Renal cortical epithelial cell (primary cell): ENCODE data around the gene SAMD13. TPM values are rescaled to one million over a fixed set of nuclear protein-coding genes. Genes with fewer than 3 reads are reported as not detected.
"Not testable (repeated sequence)": the region's sequence is repeated elsewhere in the genome, so short reads cannot be mapped to it uniquely, and the experiment has no call there.

Source experiments
- DNase-seq: peaks from one replicate; pipeline ENCODE4 v3.0.0-alpha.2; 2011; ENCODE audit warnings: low read depth
- total RNA-seq: library from RNA; depleted of rRNA; stranded (reverse); fragments of >200 nt; gene quantifications from 2 replicates; pipeline ENCODE4 v1.2.3, GENCODE V29; 2014

SAMD13 gene
- total RNA-seq, 1 donor from 2014 or later = 0.80 TPM

DNA sequence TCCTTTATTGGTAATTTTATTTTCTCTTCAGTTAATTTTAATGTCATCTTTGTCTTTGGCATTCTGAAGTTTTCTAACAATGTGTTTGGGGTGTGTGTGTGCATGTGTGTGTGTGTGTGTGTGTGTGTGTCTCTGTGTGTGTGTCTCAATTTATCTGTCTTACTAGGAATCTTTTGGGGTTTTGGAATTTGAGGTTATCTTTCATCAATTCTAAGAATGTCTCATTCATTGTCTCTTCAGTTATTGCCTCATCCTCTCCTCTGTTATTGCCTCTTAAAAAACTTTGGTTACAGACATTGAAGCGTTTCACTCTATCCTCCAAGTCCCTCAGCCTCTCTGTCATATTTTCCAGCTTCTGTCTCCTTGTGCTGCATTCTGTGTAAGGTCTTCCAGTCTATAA lies 18.1 kb upstream of the SAMD13 start:
- peak; percentile 50 for DNase-seq

- no peak for DNase-seq
These were observed 15.4 kb upstream of the SAMD13 start for GRCh38 chr1:84286071-84286470.

GRCh38 chr1:84287389-84287788 lies 14.1 kb upstream of the SAMD13 start:
- not testable (repeated sequence) for DNase-seq

DNA sequence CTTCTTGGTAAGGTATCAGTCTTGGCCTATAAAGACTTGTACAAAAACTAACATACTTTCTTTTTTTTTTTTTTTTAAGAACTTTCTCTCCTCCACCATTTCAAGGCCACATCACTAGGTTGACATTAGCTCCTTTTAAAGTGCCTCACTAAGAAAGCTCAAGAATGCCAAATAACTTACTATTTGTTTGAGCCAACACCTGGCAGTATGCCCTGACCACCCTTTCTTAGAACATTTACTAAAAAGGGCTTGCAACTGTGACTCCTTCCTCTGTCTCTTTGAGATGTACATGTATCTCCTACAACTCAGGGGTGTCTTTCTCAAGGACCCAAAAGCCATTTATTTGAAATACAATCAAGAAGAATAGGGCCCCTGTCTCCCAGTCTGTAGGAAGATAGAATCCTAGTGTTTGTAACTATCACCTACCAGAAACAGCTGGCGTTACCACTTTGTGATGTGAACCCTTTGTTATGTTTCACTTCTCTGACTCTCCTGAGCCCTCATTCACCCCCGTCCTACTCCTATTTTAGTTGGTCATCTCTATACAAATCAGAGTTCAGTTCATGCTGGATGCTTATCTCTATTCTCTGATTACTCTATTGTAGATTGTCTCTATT lies 12.2 kb upstream of the SAMD13 start:
- no peak for DNase-seq

- no peak for DNase-seq
These were observed 9.4 kb upstream of the SAMD13 start for GRCh38 chr1:84291882-84292655.

- DNase-seq = no peak
These were observed 7.7 kb upstream of the SAMD13 start for GRCh38 chr1:84293766-84294165.

GRCh38 chr1:84294751-84295150 lies 6.8 kb upstream of the SAMD13 start:
- no peak for DNase-seq

DNA sequence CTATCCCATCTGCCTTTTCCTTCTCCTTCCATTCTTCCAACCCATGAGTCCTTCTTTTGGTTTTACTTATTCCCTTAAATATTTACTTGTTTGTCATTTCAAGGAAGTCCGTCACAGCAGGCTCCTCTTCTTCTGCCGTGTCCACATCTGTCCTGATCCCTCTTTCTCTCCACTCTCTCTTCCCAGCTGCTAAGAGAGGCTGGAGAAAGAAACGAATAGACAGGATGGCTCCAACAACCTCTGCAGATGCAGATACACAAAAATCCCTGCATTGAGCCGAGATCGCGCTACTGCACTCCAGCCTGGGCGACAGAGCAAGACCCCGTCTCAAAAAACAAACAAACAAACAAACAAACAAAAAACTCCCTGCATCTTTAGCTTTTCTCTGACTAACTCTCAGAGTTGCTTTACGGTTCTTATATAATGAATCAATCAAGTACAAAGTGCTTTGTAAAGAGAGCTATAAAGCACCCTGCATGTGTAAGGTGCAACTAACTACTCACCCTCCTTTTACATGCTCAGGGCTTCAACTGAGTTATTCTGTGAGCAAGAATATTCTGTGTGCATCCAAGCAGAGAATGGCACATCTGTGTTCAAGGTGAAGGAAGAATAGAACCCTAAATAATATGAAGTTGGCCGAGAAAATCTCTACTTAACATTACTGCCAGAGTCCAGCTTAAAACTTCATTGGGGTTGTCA lies 3.8 kb upstream of the SAMD13 start:
- no peak for DNase-seq

DNA sequence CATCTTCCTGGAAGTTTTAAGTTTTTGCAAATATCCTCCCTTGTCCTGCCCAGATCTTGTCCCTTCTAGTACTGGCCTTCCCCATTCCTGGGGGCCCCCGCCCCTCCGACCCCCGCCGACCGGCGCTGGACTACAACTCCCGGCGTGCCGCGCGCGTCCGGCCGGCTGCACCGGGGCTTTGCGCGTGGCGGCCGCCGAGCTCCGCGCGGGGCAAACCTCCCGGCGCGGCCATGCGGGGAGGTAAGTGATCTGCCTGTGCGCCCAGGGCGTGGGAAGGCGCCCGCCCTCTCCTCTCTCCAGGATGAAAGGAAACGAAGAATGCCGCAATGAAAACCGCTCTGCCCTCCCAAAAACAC lies 3.2 kb upstream of the SAMD13 start:
- no peak for DNase-seq

DNA sequence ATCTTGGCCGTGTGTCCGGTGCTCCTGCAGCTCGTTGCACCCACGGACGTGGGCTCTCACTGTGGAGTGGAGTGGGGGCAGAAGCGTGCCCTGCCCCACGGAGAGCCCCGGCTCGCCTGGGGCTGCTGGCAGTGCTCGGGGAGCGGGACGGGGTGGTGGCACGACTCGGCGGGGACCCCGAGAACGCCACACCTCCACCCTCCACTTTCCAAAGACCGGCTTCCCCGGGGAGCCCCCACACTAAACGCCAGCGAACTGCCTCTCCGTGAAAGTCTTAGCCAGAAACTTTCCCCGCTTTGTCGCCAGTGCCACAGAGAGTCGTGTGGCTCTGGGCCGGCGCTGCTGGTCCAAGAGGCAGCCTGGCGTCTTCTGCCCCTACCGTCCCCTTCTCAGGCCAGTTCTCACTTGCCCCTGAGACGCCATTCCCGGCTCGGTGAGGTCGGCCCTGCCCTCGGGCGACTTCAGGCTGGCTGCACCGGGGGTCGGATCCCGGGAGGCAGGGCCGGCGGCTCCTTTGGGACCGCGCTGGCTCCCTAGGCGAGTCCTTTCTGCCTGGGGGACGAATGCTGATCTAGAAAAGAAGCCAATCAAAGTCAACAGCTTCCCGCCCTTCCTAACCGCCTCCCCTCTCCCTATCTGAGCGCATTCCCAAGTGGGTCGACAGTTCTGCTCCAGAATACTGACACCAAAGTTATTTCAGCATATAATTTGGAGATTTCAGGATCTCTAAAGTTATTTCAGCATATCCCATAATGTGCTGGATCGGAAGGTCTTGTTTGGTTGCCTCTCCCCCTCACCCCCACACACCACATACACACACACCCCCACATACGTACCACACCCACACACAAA lies 2.6 kb upstream of the SAMD13 start:
- no peak for DNase-seq

- DNase-seq = no peak
These were observed 1.9 kb upstream of the SAMD13 start for GRCh38 chr1:84299536-84300170.

GRCh38 chr1:84300501-84300900 lies 1.0 kb upstream of the SAMD13 start:
- no peak for DNase-seq

- no peak for DNase-seq
These were observed 377 bp downstream of the SAMD13 start for GRCh38 chr1:84301785-84302385.

GRCh38 chr1:84303314-84303830 lies 1.9 kb downstream of the SAMD13 start:
- no peak for DNase-seq

DNA sequence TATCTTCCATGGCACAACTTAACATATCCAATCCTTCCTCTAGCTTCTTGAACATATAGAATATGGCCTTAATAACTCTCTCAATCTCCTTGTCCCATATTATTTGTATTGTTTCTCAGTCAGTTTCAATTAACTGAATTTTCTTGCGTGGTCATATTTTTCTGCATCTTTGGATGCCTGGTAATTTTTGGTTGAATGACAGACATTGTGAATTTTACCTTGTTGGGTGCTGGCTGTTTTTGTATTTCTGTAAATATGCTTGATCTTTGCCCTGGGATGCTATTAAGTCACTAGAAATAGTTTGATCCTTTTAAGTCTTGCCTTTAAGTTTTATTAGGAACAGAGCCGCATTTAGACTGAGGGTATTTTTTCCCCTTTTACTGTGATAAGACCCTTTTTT lies 5.9 kb downstream of the SAMD13 start:
- no peak for DNase-seq

GRCh38 chr1:84311296-84311695 lies 9.8 kb downstream of the SAMD13 start:
- DNase-seq = no peak

GRCh38 chr1:84319662-84320061 lies 18.2 kb downstream of the SAMD13 start:
- DNase-seq = no peak

- peak; percentile 61 for DNase-seq
These were observed 26.3 kb downstream of the SAMD13 start for GRCh38 chr1:84327830-84328229.

GRCh38 chr1:84330125-84330984 lies 28.8 kb downstream of the SAMD13 start:
- DNase-seq = no peak

GRCh38 chr1:84339503-84339902 lies 38.0 kb downstream of the SAMD13 start:
- peak; percentile 76 for DNase-seq
